ENCODE data around the gene DBP.

Gene DBP

DNA sequence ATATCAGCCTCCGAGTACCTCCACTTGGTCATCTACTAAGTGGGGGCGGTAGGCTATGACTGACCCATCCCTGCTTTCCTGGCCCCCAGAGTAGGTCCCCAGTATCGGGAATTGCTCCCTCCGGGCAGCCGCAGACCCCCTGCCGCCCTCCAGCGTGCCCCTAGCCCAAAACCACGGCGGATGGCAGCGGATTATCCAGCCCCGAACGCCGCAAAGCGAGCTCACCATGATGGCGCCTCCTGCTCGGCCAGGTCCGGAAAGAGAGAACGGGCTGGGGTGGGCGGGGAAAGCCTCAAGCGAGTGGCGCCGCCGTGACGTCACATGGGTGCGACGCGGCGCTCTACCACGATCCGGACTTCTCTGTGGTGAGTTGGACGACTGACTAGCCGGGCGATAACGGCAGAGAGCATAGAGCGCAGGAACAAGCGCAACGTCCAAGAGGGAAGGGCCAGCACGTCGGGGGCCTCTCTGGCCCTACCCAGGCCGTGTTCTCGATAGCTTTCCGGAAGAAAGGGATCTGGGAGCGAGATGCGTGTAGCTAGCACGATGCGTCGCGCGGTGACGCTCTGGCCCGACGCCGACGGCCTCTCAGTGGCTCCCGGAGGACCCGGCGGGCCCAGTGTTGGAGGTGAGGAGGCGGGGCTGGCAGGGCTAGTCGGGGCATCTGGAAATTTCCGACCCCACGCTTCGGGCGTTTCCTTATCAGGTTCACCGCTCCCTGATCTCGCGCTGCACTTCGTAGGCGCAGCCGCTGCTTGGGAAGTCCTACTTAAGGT lies 18.1 kb downstream of the DBP start, which contains the start of the genes RPL18 and SPHK2 (continued):
- TF ChIP-seq KLF10 (tag by site-specific recombination; IDR thresholded peaks at IDR 0.05) (peak; percentile 81), ZNF121 (tag by site-specific recombination; IDR thresholded peaks at IDR 0.05) (peak; percentile 80), ZNF433 (tag by site-specific recombination; IDR thresholded peaks at IDR 0.05; ENCODE audit: low read depth) (no peak), ZSCAN4 (tag by site-specific recombination; IDR thresholded peaks at IDR 0.05) (peak; percentile 8; the same call in 1 of the 2 replicates), ZXDB (tag by site-specific recombination; IDR thresholded peaks at IDR 0.05) (peak; percentile 94), OVOL3 (tag by site-specific recombination; IDR thresholded peaks at IDR 0.05) (peak; percentile 76; the same call in 1 of the 2 replicates), ZNF501 (tag by site-specific recombination; IDR thresholded peaks at IDR 0.05) (peak; percentile 89), SP2 (tag by site-specific recombination; IDR thresholded peaks at IDR 0.05) (peak; percentile 85), ZNF449 (tag by site-specific recombination; IDR thresholded peaks at IDR 0.05) (no peak), ZNF354C (tag by site-specific recombination; IDR thresholded peaks at IDR 0.05; ENCODE audit: borderline replicate concordance, low read depth) (no peak), GLIS2 (tag by site-specific recombination; IDR thresholded peaks at IDR 0.05) (peak; percentile 13; the same call in 1 of the 2 replicates), PRDM1 (tag by site-specific recombination; IDR thresholded peaks at IDR 0.05) (peak; percentile 64), INSM2 (tag by site-specific recombination; IDR thresholded peaks at IDR 0.05) (peak; percentile 85), KLF8 (tag by site-specific recombination; IDR thresholded peaks at IDR 0.05) (peak; percentile 98), ZFP41 (tag by site-specific recombination; IDR thresholded peaks at IDR 0.05; ENCODE audit: borderline replicate concordance) (peak; percentile 20; the same call in 1 of the 2 replicates), EGR2 (tag by site-specific recombination; IDR thresholded peaks at IDR 0.05; ENCODE audit: low read depth) (peak; percentile 47), SCRT2 (tag by site-specific recombination; IDR thresholded peaks at IDR 0.05) (no peak), TRIM28 (IDR thresholded peaks at IDR 0.05; ENCODE audit: borderline replicate concordance, low read length) (0 out of 2 replicates have a peak, but pooled peaks have one; percentile 67), FEZF1 (tag by site-specific recombination; IDR thresholded peaks at IDR 0.05) (peak; percentile 53; the same call in 1 of the 2 replicates)
- TF ChIP-seq, protein P1, sequence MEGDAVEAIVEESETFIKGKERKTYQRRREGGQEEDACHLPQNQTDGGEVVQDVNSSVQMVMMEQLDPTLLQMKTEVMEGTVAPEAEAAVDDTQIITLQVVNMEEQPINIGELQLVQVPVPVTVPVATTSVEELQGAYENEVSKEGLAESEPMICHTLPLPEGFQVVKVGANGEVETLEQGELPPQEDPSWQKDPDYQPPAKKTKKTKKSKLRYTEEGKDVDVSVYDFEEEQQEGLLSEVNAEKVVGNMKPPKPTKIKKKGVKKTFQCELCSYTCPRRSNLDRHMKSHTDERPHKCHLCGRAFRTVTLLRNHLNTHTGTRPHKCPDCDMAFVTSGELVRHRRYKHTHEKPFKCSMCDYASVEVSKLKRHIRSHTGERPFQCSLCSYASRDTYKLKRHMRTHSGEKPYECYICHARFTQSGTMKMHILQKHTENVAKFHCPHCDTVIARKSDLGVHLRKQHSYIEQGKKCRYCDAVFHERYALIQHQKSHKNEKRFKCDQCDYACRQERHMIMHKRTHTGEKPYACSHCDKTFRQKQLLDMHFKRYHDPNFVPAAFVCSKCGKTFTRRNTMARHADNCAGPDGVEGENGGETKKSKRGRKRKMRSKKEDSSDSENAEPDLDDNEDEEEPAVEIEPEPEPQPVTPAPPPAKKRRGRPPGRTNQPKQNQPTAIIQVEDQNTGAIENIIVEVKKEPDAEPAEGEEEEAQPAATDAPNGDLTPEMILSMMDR (tag by site-specific recombination; IDR thresholded peaks at IDR 0.05) = 0 out of 2 replicates have a peak, but pooled peaks have one; percentile 24
- TF ChIP-seq, protein P2, sequence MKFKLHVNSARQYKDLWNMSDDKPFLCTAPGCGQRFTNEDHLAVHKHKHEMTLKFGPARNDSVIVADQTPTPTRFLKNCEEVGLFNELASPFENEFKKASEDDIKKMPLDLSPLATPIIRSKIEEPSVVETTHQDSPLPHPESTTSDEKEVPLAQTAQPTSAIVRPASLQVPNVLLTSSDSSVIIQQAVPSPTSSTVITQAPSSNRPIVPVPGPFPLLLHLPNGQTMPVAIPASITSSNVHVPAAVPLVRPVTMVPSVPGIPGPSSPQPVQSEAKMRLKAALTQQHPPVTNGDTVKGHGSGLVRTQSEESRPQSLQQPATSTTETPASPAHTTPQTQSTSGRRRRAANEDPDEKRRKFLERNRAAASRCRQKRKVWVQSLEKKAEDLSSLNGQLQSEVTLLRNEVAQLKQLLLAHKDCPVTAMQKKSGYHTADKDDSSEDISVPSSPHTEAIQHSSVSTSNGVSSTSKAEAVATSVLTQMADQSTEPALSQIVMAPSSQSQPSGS (tag by site-specific recombination; IDR thresholded peaks at IDR 0.05; ENCODE audit: low read depth) = peak; percentile 94
